Stimulated activated CD4-positive, alpha-beta T cell treated with anti-CD3 and anti-CD28 coated beads, Interleukin-15, amount 100 ng/mL, for 48 hours (primary cell): ENCODE measurements around the gene CAMP.

ENCODE experiments used
- DNase-seq, 2 donors: peaks; one replicate each; pipeline ENCODE4 v3.0.0-alpha.2; 2020; ENCODE audit warnings: low read depth in 2 of 2

The CAMP gene

GRCh38 chr3:48214225-48214624 is 9.1 kb upstream of the CAMP start:
- no peak for DNase-seq

- no peak for DNase-seq
Measured at GRCh38 chr3:48215019-48215418, 8.3 kb upstream of the CAMP start.

DNA sequence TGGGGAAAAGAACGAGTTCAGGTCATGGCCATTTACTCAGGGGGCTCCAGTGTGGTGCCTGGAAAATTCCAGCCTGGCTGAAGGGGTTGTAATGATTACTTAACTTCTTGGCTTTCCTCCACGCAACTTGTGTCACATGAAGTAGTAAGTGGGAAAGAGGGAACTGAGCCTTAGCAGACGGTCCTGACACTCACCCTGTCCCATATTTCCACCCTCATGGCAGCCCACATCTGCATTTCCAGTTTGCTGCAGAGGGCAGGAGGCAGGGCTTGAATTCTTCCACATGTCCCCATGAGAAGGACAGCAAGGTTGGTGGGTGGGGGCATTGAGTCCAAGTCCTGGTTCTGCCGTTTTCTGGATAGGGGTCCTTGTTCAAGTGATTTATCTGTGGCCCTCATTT is 7.8 kb upstream of the CAMP start:
- no peak for DNase-seq

- DNase-seq, result no peak
Measured at GRCh38 chr3:48215876-48216275, 7.4 kb upstream of the CAMP start.

DNA sequence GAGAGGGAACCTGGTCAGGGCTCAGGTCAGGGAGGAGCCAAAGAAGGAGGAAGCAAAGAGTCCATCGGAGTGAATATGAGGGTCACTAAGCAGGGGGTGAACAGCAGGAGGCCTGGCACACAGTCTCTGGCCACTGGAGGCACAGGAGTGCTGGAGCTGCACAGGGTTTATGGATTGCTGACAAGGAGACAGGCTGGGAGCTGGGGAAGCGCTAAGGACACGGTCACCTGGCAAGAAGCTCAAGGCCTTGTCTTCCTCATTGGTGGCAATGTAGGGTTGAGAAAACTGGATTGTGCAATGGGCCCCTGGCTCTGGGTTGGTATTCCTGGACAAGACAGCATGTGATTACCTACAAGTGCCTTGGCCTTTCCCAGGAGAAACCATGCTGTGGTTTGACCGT is 5.8 kb upstream of the CAMP start:
- no peak for DNase-seq

DNA sequence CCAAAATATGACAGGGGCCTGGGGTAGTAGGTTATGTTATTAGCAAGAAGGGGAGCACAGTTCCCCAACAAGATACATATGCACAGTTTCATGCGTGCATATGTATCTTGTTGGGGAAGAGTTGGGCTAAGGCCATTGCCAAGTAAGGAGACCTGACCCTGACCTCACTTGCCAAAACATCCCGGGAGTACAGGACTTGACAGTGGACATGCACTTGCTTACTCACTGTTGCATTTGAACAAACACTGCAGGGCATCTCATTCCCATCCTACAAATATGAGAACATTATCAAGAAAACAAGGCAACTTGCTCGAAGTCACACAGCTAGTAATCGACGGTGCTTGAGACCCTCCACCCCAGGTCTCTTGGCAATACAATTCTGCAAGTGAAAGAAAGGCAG is 4.8 kb upstream of the CAMP start:
- DNase-seq, result no peak

- no peak for DNase-seq
Measured at GRCh38 chr3:48219543-48219942, 3.8 kb upstream of the CAMP start.

- no peak for DNase-seq
Measured at GRCh38 chr3:48220746-48221145, 2.5 kb upstream of the CAMP start.

GRCh38 chr3:48225587-48225986 is 2.3 kb downstream of the CAMP start:
- DNase-seq, result no peak

DNA sequence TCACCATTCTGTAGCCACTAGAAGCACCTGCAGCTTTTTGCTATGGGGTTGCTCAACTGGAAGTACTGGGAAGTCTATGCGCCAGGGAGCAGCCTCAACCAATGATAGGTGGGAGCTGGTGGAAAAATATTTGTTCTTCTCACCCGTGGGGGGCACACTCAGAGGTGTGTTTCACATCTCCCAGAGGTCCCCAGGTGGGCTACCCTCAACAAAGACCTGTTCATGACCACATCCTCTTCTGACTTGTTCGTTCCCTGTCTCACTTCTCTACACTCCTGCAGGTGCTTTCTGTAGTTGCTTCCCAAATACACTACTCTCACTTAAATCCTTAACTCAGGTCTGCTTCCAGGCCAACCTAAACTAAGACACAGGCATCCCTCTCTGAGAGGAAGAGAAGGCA is 3.6 kb downstream of the CAMP start:
- DNase-seq, result no peak

GRCh38 chr3:48232232-48232631 is 8.9 kb downstream of the CAMP start:
- DNase-seq, result no peak

- peak; percentile 28 to 55 for DNase-seq
Measured at GRCh38 chr3:48232734-48233133, 9.4 kb downstream of the CAMP start.

- no peak for DNase-seq
Measured at GRCh38 chr3:48233542-48233941, 10.2 kb downstream of the CAMP start.

- no peak for DNase-seq
Measured at GRCh38 chr3:48236531-48236930, 13.2 kb downstream of the CAMP start.

DNA sequence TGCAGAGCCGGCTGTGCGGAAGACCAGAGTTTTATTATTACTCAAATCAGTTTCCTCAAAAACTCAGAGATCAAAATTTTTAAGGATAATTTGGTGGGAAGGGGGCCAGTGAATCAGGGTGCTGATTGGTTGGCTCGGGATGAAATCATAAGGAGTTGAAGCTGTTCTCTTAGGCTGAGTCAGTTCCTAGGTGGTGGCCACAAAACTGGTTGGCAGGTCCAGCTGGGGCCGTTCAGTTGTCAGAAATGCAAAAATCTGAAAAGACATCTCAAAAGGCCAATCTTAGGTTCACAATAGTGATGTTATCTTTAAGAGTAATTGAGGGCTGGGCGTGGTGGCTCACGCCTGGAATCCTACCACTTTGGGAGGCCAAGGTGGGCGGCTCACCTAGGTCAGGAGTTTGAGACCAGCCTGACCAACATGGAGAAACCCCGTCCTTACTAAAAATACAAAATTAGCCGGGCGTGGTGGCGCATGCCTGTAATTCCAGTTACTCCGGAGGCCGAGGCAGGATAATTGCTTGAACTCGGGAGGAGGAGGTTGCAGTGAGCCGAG is 15.3 kb downstream of the CAMP start:
- DNase-seq, result no peak

DNA sequence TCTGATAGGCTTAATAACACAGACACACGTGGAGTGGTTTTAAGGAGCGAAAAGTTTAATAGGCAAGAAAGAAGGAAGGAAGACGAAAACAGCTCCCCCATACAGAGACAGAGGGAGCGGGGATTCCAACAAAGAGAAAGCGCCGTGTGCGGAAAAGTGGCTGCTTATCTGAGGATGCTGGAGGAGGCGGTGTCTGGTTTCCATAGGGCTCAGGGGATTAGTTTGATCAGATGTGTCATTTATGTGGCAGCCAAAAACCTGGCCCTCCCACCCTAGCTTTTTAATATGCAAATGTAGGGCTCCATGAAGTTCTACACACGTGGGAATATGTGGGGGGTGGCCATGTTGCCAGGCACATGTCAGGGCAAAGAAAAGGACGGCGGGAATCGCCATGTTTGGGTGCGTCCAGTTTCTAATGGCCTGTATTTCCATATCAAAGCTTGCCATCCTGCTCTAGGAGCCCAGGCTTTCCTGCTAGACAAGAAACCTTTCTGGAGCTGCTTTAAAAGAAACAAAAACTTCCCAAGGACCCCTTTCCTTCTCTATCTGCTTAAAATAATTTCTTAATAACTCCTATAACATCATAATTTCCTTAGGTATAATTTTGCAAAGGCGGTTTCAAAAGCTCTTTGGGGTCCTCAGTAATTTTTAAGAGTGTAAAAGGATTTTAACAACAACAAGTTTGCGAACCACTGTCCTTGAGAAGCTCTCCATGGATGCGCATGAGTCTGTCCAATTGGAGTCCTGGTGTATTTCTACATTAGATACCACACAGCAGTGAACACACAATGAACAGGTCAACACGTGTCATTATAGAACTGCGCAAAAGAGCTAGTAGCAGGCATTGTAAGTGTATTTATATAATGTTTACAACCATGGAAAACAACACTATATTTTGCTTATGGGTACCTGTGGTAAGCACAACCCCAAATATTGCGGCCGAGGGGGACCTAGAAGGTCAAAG is 17.0 kb downstream of the CAMP start:
- no peak for DNase-seq

DNA sequence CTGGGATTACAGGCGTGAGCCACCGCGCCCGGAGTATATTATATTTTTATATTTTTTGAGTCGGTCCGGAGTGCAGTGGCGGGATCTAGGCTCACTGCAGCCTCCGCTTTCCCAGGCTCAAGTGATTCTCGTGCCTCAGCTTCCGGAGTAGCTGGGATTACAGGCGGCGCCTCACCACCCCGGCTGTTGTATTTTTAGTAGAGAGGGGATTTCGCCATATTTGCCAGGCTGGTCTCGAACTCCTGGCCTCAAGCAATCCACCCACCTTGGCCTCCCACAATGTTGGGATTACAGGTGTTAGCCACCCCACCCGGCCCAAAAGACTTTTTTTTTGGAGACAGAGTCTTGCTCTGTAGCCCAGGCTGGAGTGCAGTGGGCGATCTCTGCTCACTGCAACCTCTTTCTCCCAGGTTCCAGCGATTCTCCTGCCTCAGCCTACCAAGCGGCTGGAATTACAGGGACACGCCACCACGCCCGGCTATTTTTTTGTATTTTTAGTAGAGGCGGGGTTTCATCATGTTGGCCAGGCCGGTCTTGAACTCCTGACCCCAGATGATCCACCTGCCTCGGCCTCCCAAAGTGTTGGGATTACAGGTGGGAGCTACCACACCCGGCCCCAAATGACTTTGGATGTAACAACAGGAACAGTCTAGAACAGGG is 18.6 kb downstream of the CAMP start:
- no peak for DNase-seq

DNA sequence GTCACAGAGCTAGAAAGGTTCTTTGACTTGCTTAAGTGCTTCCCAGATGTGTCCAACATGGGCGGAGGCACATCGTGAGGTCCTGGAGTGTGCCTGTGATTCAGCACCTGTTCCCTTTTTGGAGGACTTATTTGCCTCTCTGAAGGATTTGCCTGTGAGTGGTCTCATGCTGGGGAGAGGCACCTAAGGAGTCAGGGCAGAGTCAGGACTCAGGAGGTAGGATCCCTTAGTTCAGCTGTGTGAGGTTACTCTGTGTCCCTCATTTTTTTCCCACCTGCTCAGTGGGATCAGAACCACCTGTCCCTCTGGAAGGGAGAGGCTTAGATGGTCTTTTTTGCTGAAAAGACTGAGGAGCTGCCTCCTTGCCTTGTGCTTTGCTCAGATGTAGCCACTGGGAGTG is 20.6 kb downstream of the CAMP start:
- no peak for DNase-seq

- DNase-seq, result no peak
Measured at GRCh38 chr3:48244461-48244860, 21.2 kb downstream of the CAMP start.

- DNase-seq, result no peak
Measured at GRCh38 chr3:48245136-48245535, 21.8 kb downstream of the CAMP start.

GRCh38 chr3:48247401-48247811 is 24.1 kb downstream of the CAMP start:
- no peak for DNase-seq

- DNase-seq, result no peak
Measured at GRCh38 chr3:48248095-48248850, 25.0 kb downstream of the CAMP start.
